Right atrium auricular region (tissue), 2 donors: ENCODE data around the gene ST6GALNAC1. TPM values are rescaled to one million over a fixed set of nuclear protein-coding genes. Genes with fewer than 3 reads are reported as not detected.

Experiments used
- DNase-seq: peaks from one replicate; pipeline ENCODE4 v3.0.0-alpha.2; 2019; ENCODE audit warnings: low spot score
- H3K27ac ChIP-seq, 2 donors: fragments of 200-600 bp; sonication (generic); 1 replicate in 1 of 2; 2 replicates in 1 of 2; pipeline ENCODE4 v1.5.1; 2016 to 2019
- H3K27me3 ChIP-seq, 2 donors: fragments of 200-600 bp; sonication (generic); one replicate each; pipeline versions ENCODE4 v1.5.1 to v1.6.0; 2017 to 2019
- H3K36me3 ChIP-seq: fragments of 200-600 bp; sonication (generic); one replicate; pipeline ENCODE4 v1.5.1; 2016
- H3K4me1 ChIP-seq, 2 donors: fragments of 200-600 bp; sonication (generic); one replicate each; pipeline versions ENCODE4 v1.5.1 to v1.6.0; 2017 to 2019
- H3K4me3 ChIP-seq, 2 donors: fragments of 200-600 bp; sonication (generic); 1 replicate in 1 of 2; 2 replicates in 1 of 2; pipeline ENCODE4 v1.5.1; 2017 to 2019; ENCODE audit warnings: mild to moderate bottlenecking in 1 of 2, moderate library complexity in 1 of 2
- H3K9me3 ChIP-seq, 2 donors: fragments of 200-600 bp; sonication (generic); one replicate each; pipeline ENCODE4 v1.5.1; 2019
- total RNA-seq, 2 donors: library from RNA; depleted of rRNA; stranded (reverse); fragments of >200 nt; gene quantifications; one replicate each; pipeline ENCODE4 v1.1.0, GENCODE V29; 2016
- TF ChIP-seq, protein P1 (sequence below), 2 donors: fragments of 200-600 bp; sonication (generic); IDR thresholded peaks; one replicate each; pipeline ENCODE4 v1.5.1; 2019; ENCODE audit warnings: antibody characterized with exemption in 2 of 2

Gene ST6GALNAC1
- total RNA-seq, 2 donors from 2014 or later, result 2.4 to 7.1 TPM

DNA sequence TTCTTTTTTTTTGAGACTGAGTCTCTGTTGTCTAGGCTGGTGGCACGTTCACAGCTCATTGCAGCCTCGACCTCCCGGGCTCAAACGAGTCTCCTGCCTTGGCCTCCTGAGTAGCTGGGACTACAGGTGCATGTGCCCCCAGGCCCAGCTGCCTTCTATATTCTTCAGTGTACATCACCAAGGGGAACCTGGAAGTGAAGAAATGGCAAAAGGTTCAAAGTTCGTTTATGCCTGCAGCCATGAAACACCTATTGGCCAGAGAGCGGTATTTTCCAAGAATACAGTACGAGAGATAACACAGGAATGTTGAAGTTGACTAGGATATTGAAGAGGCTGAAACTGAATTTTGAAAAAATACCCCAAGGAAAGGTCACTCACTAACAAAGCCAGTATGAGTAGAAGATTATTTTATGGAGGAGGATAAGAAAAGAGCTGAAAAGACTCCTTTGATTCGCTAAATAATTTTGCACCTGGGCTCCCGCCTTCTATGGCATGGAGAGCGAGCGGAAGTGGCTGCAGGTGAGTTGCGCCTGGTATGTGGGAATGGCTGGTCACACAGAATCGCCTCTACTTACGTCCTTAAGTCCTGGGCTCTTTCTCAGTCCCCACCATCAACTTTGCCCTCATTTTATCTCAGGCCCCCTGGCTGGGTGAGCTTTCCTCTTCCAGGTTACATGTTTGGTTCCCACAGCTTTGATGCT lies 9.8 kb downstream of the ST6GALNAC1 start:
- Histone ChIP-seq H3K9me3 (no peaks in the 10 kb centered on the region), H3K27me3 (no peaks in the 10 kb centered on the region), H3K36me3 (no peaks in the 10 kb centered on the region), H3K27ac (no peak overlapping the region), H3K4me3 (no peak overlapping the region), H3K4me1 (no peaks in the 10 kb centered on the region)
- no peak for DNase-seq
- TF ChIP-seq, protein P1, sequence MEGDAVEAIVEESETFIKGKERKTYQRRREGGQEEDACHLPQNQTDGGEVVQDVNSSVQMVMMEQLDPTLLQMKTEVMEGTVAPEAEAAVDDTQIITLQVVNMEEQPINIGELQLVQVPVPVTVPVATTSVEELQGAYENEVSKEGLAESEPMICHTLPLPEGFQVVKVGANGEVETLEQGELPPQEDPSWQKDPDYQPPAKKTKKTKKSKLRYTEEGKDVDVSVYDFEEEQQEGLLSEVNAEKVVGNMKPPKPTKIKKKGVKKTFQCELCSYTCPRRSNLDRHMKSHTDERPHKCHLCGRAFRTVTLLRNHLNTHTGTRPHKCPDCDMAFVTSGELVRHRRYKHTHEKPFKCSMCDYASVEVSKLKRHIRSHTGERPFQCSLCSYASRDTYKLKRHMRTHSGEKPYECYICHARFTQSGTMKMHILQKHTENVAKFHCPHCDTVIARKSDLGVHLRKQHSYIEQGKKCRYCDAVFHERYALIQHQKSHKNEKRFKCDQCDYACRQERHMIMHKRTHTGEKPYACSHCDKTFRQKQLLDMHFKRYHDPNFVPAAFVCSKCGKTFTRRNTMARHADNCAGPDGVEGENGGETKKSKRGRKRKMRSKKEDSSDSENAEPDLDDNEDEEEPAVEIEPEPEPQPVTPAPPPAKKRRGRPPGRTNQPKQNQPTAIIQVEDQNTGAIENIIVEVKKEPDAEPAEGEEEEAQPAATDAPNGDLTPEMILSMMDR (IDR thresholded peaks at IDR 0.05), result no peak

DNA sequence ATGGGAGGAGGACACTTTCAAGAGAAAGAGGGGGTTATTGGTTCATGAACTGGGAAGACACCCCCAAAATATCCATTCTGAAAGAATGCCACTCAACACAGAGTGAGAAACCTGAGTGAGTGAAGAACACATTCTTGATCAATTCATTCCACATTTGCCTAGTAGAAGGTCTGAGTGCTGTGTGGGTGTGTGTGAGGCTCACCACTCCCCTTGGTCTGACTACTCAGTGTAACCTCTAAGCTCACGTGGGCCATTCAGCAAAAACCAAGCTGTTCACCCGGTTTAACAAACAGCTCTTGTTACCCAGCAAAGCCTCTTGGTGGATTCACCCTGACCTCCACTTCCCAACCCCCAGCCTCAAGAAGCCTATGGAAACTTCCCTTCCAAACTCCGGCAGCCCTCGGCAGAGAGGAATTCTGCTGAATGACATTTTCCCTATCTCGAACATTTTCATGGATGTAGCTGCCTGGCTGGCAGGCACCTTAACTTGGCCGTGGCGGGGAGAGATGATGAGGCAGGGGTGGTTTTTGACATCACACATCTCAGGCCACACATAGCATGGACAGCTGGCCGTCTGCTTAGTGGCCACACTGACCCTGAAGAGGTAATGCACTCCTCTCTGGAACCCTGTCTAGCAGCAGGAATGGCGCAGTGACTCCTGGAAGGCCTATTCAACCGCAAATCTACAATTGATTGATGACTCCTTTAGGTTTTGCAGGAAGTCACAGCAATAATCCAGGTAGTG lies 11.6 kb downstream of the ST6GALNAC1 start:
- Histone ChIP-seq H3K27ac (no peak overlapping the region), H3K4me3 (no peak overlapping the region), H3K4me1 (no peaks in the 10 kb centered on the region), H3K9me3 (no peaks in the 10 kb centered on the region), H3K27me3 (no peaks in the 10 kb centered on the region), H3K36me3 (no peaks in the 10 kb centered on the region)
- TF ChIP-seq, protein P1 (IDR thresholded peaks at IDR 0.05), result no peak
- DNase-seq, result no peak

DNA sequence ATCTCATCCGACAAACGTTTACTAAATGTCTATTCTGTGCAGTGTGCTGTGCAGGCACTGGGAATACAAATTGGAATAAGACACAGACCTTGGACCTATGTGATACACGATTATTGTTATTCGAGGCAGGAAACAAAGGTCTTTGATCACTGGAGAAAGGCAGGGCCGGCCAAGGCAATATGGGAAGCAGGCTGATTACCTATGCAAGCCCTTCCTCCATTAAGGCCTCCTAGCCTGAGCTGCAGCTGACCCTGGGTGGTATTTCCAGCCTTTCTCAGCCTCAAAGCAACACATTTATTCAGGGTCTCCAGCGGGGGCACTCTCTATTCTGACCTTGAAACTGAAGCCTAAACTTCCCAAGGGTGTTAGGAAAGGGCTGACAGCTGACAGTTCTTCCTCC lies 13.4 kb downstream of the ST6GALNAC1 start:
- H3K4me3 ChIP-seq, result no peak overlapping the region
- no peaks in the 10 kb centered on the region for H3K27me3 ChIP-seq
- no peaks in the 10 kb centered on the region for H3K9me3 ChIP-seq
- no peak for DNase-seq
- TF ChIP-seq, protein P1 (IDR thresholded peaks at IDR 0.05), result no peak
- H3K4me1 ChIP-seq, result no peaks in the 10 kb centered on the region
- no peaks in the 10 kb centered on the region for H3K36me3 ChIP-seq
- no peak overlapping the region for H3K27ac ChIP-seq

DNA sequence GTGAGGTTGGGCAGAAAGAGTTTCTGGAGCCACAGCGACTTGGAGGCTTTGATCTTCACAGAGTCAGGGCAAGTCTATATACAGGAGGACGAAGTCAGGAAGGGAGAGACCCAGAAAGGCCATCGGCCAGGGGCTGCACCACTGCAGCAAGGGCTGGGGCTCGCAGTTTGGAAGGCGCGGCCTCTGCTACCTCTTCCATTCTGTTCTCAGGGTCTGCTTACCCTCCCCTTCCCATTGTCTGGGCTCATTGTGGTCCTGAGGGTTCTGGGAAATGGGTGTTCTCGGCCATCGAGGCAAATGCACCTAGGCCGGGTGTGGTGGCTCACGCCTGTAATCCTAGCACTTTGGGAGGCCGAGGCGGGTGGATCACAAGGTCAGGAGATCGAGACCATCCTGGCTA lies 16.0 kb downstream of the ST6GALNAC1 start:
- no peak for DNase-seq
- H3K27me3 ChIP-seq, result no peaks in the 10 kb centered on the region
- TF ChIP-seq, protein P1 (IDR thresholded peaks at IDR 0.05), result no peak
- no peak overlapping the region for H3K4me3 ChIP-seq
- no peak overlapping the region for H3K27ac ChIP-seq
- H3K4me1 ChIP-seq, result peaks cover 0 to 3% of the 10 kb centered on the region in 2 donors
- no peaks in the 10 kb centered on the region for H3K36me3 ChIP-seq
- no peaks in the 10 kb centered on the region for H3K9me3 ChIP-seq

DNA sequence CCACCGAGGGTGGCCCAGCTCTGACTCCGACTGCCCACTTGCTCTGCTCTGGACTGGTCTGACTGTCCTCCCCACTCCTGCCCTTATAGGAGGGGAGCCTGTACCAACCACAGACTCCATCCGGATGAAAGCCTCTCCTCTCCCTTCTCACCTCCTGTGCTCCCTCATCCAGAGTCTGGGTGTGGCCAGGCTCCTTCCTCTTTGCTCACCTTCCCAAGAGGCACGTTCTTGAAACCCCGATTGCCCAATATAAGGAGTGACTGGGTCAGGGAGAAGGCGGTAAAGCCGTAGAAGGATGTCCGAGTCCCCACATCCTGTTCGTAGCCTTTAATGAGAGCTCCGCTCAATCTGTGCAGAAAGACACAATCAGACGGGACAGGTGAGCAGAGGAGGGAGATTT lies 17.1 kb downstream of the ST6GALNAC1 start:
- Histone ChIP-seq H3K4me1 (peaks cover 0 to 3% of the 10 kb centered on the region in 2 donors), H3K4me3 (no peak overlapping the region), H3K9me3 (no peaks in the 10 kb centered on the region), H3K27me3 (no peaks in the 10 kb centered on the region), H3K36me3 (no peaks in the 10 kb centered on the region), H3K27ac (no peak overlapping the region)
- TF ChIP-seq, protein P1 (IDR thresholded peaks at IDR 0.05), result no peak
- DNase-seq, result no peak
